NT2/D1 (cell line): ENCODE results near the gene SUN5.
"Not testable (repeated sequence)": the region's sequence is repeated elsewhere in the genome, so short reads cannot be mapped to it uniquely, and the experiment has no call there.

Experiments used
- DNase-seq: peaks from one replicate; pipeline ENCODE4 v3.0.0-alpha.2; 2011; ENCODE audit warnings: low read depth, low spot score
- H3K27me3 ChIP-seq: 2 replicates; pipeline ENCODE4 v1.6.0; 2011; ENCODE audit warnings: mild to moderate bottlenecking; ENCODE audit not compliant: insufficient read length, insufficient read depth
- H3K36me3 ChIP-seq: 2 replicates; pipeline ENCODE4 v1.6.1; 2011; ENCODE audit warnings: mild to moderate bottlenecking, low read length, mixed read lengths; ENCODE audit not compliant: insufficient read depth, insufficient read length
- H3K4me1 ChIP-seq: 2 replicates; pipeline ENCODE4 v1.5.1; 2011; ENCODE audit not compliant: insufficient read depth, insufficient read length
- H3K4me3 ChIP-seq: 2 replicates; pipeline ENCODE4 v1.5.1; 2011; ENCODE audit warnings: low read depth; ENCODE audit not compliant: insufficient read length
- H3K9ac ChIP-seq: 2 replicates; pipeline ENCODE4 v1.6.0; 2011; ENCODE audit warnings: low read depth; ENCODE audit not compliant: insufficient read length
- H3K9me3 ChIP-seq: 2 replicates; pipeline ENCODE4 v1.5.1; 2011; ENCODE audit warnings: mild to moderate bottlenecking, low read length; ENCODE audit not compliant: insufficient read depth
- SUZ12 ChIP-seq: IDR thresholded peaks from 2 replicates; pipeline ENCODE4 v1.6.1; 2011; ENCODE audit not compliant: insufficient read length, insufficient read depth; ENCODE audit errors: extremely low read depth
- YY1 ChIP-seq: IDR thresholded peaks from 2 replicates; pipeline ENCODE4 v1.6.1; 2011; ENCODE audit not compliant: insufficient read length, insufficient read depth
- ZNF274 ChIP-seq: IDR thresholded peaks from 2 replicates; pipeline ENCODE4 v1.6.1; 2011; ENCODE audit warnings: mild to moderate bottlenecking, low read depth, low read length

Gene SUN5

GRCh38 chr20:32976746-32977145 is 27.5 kb downstream of the SUN5 start:
- no peaks in the 10 kb centered on the region for H3K36me3 ChIP-seq
- no peak for TF ChIP-seq SUZ12
- TF ChIP-seq ZNF274: no peak
- TF ChIP-seq YY1: no peak

GRCh38 chr20:32975698-32976674 is 28.2 kb downstream of the SUN5 start:
- H3K36me3 ChIP-seq: no peaks in the 10 kb centered on the region
- no peaks in the 10 kb centered on the region for H3K27me3 ChIP-seq
- no peak for DNase-seq
- H3K9ac ChIP-seq: peak overlapping the region; percentile 32
- H3K4me3 ChIP-seq: no peak overlapping the region
- TF ChIP-seq YY1 (no peak), SUZ12 (no peak), ZNF274 (no peak)
- H3K4me1 ChIP-seq: peaks cover 16% of the 10 kb centered on the region
- no peaks in the 10 kb centered on the region for H3K9me3 ChIP-seq

More at GRCh38 chr20:32976746-32977145, 27.5 kb downstream of the SUN5 start:
- no peak overlapping the region for H3K4me3 ChIP-seq
- H3K9ac ChIP-seq: peak overlapping the region; percentile 32
- no peaks in the 10 kb centered on the region for H3K9me3 ChIP-seq
- no peak for DNase-seq
- no peaks in the 10 kb centered on the region for H3K27me3 ChIP-seq
- peaks cover 16% of the 10 kb centered on the region for H3K4me1 ChIP-seq

GRCh38 chr20:32975121-32975520 is 29.1 kb downstream of the SUN5 start:
- H3K27me3 ChIP-seq, H3K9ac ChIP-seq, H3K4me3 ChIP-seq, H3K36me3 ChIP-seq, DNase-seq, H3K9me3 ChIP-seq: not testable (repeated sequence)
- H3K4me1 ChIP-seq: peaks cover 16% of the 10 kb centered on the region

- not testable (repeated sequence) for H3K27me3 ChIP-seq, H3K36me3 ChIP-seq, DNase-seq, H3K4me3 ChIP-seq, H3K9ac ChIP-seq, H3K9me3 ChIP-seq
- peaks cover 16% of the 10 kb centered on the region for H3K4me1 ChIP-seq
These were observed 29.8 kb downstream of the SUN5 start for GRCh38 chr20:32974204-32975064.

- TF ChIP-seq ZNF274 (no peak), SUZ12 (no peak), YY1 (no peak)
- no peaks in the 10 kb centered on the region for H3K27me3 ChIP-seq
- H3K36me3 ChIP-seq: no peaks in the 10 kb centered on the region
- peaks cover 16% of the 10 kb centered on the region for H3K4me1 ChIP-seq
- no peaks in the 10 kb centered on the region for H3K9me3 ChIP-seq
- peak overlapping the region; percentile 44 for H3K9ac ChIP-seq
- no peak for DNase-seq
- no peak overlapping the region for H3K4me3 ChIP-seq
These were observed 31.0 kb downstream of the SUN5 start for GRCh38 chr20:32973077-32973717.

GRCh38 chr20:32972181-32973076 is 31.8 kb downstream of the SUN5 start:
- H3K4me3 ChIP-seq: no peak overlapping the region
- no peak for DNase-seq

More at GRCh38 chr20:32972181-32973076, 31.8 kb downstream of the SUN5 start:
- H3K9ac ChIP-seq: peak overlapping the region; percentile 44
- no peak for TF ChIP-seq YY1
- TF ChIP-seq ZNF274: no peak
- no peak for TF ChIP-seq SUZ12
- H3K36me3 ChIP-seq: no peaks in the 10 kb centered on the region
- H3K4me1 ChIP-seq: peaks cover 16% of the 10 kb centered on the region
- H3K27me3 ChIP-seq: no peaks in the 10 kb centered on the region
- no peaks in the 10 kb centered on the region for H3K9me3 ChIP-seq
